HEK293T (cell line): Measurements from ENCODE around the gene CLK1.

Source experiments
- ARNT ChIP-seq: fragments of 450-650 bp; IDR thresholded peaks from 2 replicates; pipeline ENCODE4 v1.6.1; 2017; ENCODE audit warnings: mild to moderate bottlenecking
- BHLHE40 ChIP-seq: fragments of 450-650 bp; IDR thresholded peaks from 2 replicates; pipeline ENCODE4 v1.6.1; 2016; ENCODE audit warnings: mild to moderate bottlenecking, moderate library complexity, borderline replicate concordance
- ELF4 ChIP-seq: fragments of 450-650 bp; IDR thresholded peaks from 2 replicates; pipeline ENCODE4 v1.6.1; 2017; ENCODE audit warnings: antibody characterized with exemption
- FOXA1 ChIP-seq: fragments of 450-650 bp; IDR thresholded peaks from 2 replicates; pipeline ENCODE4 v1.6.1; 2016; ENCODE audit warnings: mild to moderate bottlenecking
- FOXK2 ChIP-seq: fragments of 450-650 bp; IDR thresholded peaks from 2 replicates; pipeline ENCODE4 v1.6.1; 2016; ENCODE audit warnings: mild to moderate bottlenecking
- FOXM1 ChIP-seq: fragments of 450-650 bp; IDR thresholded peaks from 2 replicates; pipeline ENCODE4 v1.6.1; 2017; ENCODE audit warnings: mild to moderate bottlenecking, borderline replicate concordance
- HDGF ChIP-seq: fragments of 450-650 bp; IDR thresholded peaks from 2 replicates; pipeline ENCODE4 v1.6.1; 2017; ENCODE audit warnings: antibody characterized with exemption, borderline replicate concordance
- LEF1 ChIP-seq: fragments of 450-650 bp; IDR thresholded peaks from 2 replicates; pipeline ENCODE4 v1.6.1; 2017; ENCODE audit warnings: mild to moderate bottlenecking, borderline replicate concordance
- SP1 ChIP-seq: fragments of 450-650 bp; IDR thresholded peaks from 2 replicates; pipeline ENCODE4 v1.6.1; 2017
- SUZ12 ChIP-seq: fragments of 450-650 bp; IDR thresholded peaks from 2 replicates; pipeline ENCODE4 v1.6.1; 2016; ENCODE audit warnings: mild to moderate bottlenecking
- ZNF384 ChIP-seq: fragments of 450-650 bp; IDR thresholded peaks from 2 replicates; pipeline ENCODE4 v1.6.1; 2016
- TF ChIP-seq, protein P1 (sequence below): fragments of 450-650 bp; IDR thresholded peaks from 2 replicates; pipeline ENCODE4 v1.6.1; 2016

GRCh38 chr2:200905618-200906296 is 41.3 kb upstream of the CLK1 start:
- TF ChIP-seq ELF4 = no peak
- no peak for TF ChIP-seq FOXK2
- TF ChIP-seq BHLHE40 = no peak
- TF ChIP-seq FOXM1 = no peak
- TF ChIP-seq SP1 = no peak
- no peak for TF ChIP-seq ZNF384
- TF ChIP-seq ARNT = no peak
- TF ChIP-seq SUZ12 = no peak
- TF ChIP-seq HDGF = no peak
- TF ChIP-seq FOXA1 = no peak
- TF ChIP-seq LEF1 = no peak
- TF ChIP-seq, protein P1, sequence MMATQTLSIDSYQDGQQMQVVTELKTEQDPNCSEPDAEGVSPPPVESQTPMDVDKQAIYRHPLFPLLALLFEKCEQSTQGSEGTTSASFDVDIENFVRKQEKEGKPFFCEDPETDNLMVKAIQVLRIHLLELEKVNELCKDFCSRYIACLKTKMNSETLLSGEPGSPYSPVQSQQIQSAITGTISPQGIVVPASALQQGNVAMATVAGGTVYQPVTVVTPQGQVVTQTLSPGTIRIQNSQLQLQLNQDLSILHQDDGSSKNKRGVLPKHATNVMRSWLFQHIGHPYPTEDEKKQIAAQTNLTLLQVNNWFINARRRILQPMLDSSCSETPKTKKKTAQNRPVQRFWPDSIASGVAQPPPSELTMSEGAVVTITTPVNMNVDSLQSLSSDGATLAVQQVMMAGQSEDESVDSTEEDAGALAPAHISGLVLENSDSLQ = no peak
